Fibroblast of peridontal ligament (primary cell): Measurements from ENCODE around the gene PTPRN2.

Experiments used
- DNase-seq: peaks from one replicate; pipeline ENCODE4 v3.0.0-alpha.2; 2010; ENCODE audit errors: extremely low read depth

The PTPRN2 gene

GRCh38 chr7:158094671-158095226, 492.9 kb downstream of the PTPRN2 start:
- DNase-seq = no peak

DNA sequence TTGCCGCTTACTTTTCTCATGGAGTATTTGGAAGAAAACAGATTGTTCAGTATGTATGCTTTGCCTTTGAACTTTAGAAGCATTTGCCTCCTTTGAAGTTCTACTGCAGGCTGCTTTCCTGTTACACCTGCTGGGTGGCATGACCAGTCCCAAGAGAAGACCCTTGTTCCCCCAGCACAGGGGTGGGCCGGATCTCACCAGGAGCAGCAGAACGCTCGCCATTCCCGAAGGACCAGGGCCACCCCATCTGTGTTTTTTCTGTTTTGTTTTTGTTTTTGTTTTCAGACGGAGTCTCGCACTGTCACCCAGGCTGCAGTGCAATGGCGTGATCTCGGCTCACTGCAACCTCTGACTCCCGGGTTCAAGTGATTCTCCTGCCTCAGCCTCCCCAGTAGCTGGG, 493.6 kb downstream of the PTPRN2 start:
- DNase-seq = no peak

DNA sequence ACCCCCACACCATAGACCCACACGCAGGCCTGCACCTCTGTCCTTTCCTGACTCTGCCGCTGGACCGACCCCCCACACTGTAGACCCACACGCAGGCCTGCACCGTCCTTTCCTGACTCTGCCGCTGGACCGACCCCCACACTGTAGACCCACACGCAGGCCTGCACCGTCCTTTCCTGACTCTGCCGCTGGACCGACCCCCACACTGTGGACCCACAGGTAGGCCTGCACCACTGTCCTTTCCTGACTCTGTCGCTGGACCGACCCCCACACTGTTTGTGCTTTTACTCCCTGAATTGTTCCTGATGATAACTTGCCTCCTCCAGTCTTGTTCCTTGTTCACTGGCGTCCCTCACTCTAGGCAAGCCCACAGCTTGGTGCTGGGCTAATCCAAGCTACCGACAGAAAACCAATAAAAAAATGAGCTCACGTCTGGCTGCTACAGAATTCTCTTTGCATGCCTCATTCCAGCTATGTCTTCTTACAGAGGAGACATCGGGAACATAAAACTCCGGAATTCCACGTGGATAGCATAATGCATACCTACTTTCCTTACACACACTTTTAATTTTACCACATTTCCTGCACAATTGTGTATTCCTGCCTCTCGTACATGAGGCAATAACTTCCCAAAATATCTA, 494.3 kb downstream of the PTPRN2 start:
- no peak for DNase-seq

GRCh38 chr7:158087196-158087595, 500.4 kb downstream of the PTPRN2 start:
- no peak for DNase-seq

GRCh38 chr7:158085741-158086695, 501.6 kb downstream of the PTPRN2 start:
- no peak for DNase-seq

GRCh38 chr7:158084555-158084954, 503.1 kb downstream of the PTPRN2 start:
- no peak for DNase-seq

- DNase-seq = no peak
Measured at GRCh38 chr7:158083526-158084310, 503.9 kb downstream of the PTPRN2 start.

- no peak for DNase-seq
Measured at GRCh38 chr7:158082761-158083160, 504.9 kb downstream of the PTPRN2 start.

GRCh38 chr7:158080899-158081445, 506.7 kb downstream of the PTPRN2 start:
- DNase-seq = no peak

GRCh38 chr7:158077934-158078910, 509.4 kb downstream of the PTPRN2 start:
- DNase-seq = no peak

GRCh38 chr7:158077151-158077840, 510.3 kb downstream of the PTPRN2 start:
- no peak for DNase-seq

- no peak for DNase-seq
Measured at GRCh38 chr7:158076656-158077055, 511.0 kb downstream of the PTPRN2 start.

GRCh38 chr7:158076215-158076614, 511.4 kb downstream of the PTPRN2 start:
- no peak for DNase-seq

GRCh38 chr7:158075633-158076001, 512.0 kb downstream of the PTPRN2 start:
- DNase-seq = no peak

DNA sequence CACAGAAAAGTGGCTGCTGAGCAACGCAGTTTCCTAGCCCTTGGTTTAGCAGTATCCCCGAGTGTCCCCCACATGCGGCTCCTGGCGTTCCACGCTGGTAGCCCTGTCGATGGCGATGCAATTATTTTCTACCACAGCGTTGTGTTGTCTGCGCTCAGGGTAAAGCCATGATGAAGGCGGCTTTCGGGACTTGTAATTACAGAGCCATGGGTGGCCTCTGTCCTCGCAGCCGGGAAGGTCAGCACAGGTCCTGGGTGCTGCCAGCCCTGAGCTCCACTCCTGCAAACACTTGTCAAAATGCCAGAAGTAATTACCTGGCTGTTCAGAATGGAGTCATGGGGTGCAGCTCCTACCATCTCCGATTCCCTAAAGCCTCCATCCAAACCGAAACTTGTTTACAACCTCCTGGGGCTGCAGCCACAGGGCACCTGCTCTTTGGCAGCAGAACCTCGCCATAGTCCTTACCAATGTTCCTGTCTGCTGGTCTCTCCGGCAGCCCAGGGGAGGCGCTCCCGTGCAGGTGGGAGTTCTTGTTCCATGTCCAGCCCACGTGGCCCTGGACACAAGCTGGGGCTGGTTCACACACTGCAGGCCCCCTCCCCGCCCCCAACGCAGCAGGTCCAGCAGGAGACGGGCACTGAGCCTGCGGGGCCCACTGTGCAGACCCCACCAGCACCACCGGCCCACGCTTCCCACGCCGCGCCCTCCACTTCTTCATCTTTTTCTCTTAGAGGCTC, 512.6 kb downstream of the PTPRN2 start:
- DNase-seq = no peak

GRCh38 chr7:158073845-158074840, 513.5 kb downstream of the PTPRN2 start:
- DNase-seq = no peak

DNA sequence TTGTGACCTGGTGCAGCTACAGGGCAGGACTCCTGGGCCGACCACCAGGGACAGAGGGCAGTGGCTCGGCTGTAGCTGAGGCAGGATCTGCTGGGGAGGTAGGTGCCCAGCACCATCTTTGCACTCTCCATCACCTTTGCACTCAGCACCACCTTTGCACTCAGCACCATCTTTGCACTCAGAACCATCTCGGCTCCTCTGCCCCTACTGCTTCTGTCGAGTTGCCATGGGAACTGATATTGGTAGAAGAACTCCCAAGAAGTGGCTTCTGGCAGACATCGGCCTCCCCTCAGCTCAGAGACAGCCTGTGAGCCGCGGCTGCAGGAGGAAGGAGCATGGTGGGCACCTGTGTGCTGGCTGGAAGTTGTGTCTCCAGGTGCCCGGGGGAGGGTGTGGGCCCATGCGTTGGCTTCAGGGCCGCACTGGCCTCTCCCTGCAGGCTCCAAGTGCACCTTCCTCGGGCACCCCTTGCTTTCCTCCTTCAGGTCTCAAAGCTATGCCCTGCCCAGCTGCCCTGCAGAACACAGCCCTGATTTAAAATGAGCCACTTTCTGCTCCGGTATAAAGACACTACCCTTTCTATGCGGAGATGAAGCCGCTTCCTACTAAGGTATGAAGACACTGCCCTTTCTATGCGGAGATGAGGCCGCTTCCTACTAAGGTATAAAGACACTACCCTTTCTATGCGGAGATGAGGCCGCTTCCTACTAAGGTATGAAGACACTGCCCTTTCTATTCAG, 514.5 kb downstream of the PTPRN2 start:
- no peak for DNase-seq
